HEK293T (cell line): ENCODE measurements around the gene GC.
"Not testable (repeated sequence)": the region's sequence is repeated elsewhere in the genome, so short reads cannot be mapped to it uniquely, and the experiment has no call there.

ENCODE experiments used
- CTCF ChIA-PET: fragments of 350-600 bp; formaldehyde crosslinking; extraction: SDS; loops from one replicate; lab custom pipeline; 2021; ENCODE audit warnings: antibody characterized with exemption, inconsistent platforms; lab: Yijun Ruan, JAX
- POLR2A ChIA-PET: fragments of 350-600 bp; formaldehyde crosslinking; extraction: SDS; loops from one replicate; lab custom pipeline; 2020; ENCODE audit warnings: antibody characterized with exemption, inconsistent platforms; lab: Yijun Ruan, JAX
- DNase-seq: peaks from one replicate; pipeline ENCODE4 v3.0.0; 2012; ENCODE audit warnings: mixed read lengths; ENCODE audit errors: extremely low spot score
- ARNT ChIP-seq: fragments of 450-650 bp; IDR thresholded peaks from 2 replicates; pipeline ENCODE4 v1.6.1; 2017; ENCODE audit warnings: mild to moderate bottlenecking
- BHLHE40 ChIP-seq: fragments of 450-650 bp; IDR thresholded peaks from 2 replicates; pipeline ENCODE4 v1.6.1; 2016; ENCODE audit warnings: mild to moderate bottlenecking, moderate library complexity, borderline replicate concordance
- CTBP1 ChIP-seq: fragments of 450-650 bp; IDR thresholded peaks from 2 replicates; pipeline ENCODE4 v1.6.1; 2016; ENCODE audit warnings: borderline replicate concordance
- ELF4 ChIP-seq: fragments of 450-650 bp; IDR thresholded peaks from 2 replicates; pipeline ENCODE4 v1.6.1; 2017; ENCODE audit warnings: antibody characterized with exemption
- FOXA1 ChIP-seq: fragments of 450-650 bp; IDR thresholded peaks from 2 replicates; pipeline ENCODE4 v1.6.1; 2016; ENCODE audit warnings: mild to moderate bottlenecking
- FOXK2 ChIP-seq: fragments of 450-650 bp; IDR thresholded peaks from 2 replicates; pipeline ENCODE4 v1.6.1; 2016; ENCODE audit warnings: mild to moderate bottlenecking
- FOXM1 ChIP-seq: fragments of 450-650 bp; IDR thresholded peaks from 2 replicates; pipeline ENCODE4 v1.6.1; 2017; ENCODE audit warnings: mild to moderate bottlenecking, borderline replicate concordance
- HDGF ChIP-seq: fragments of 450-650 bp; IDR thresholded peaks from 2 replicates; pipeline ENCODE4 v1.6.1; 2017; ENCODE audit warnings: antibody characterized with exemption, borderline replicate concordance
- L3MBTL2 ChIP-seq: fragments of 450-650 bp; conservative IDR thresholded peaks from 2 replicates; pipeline ENCODE4 v1.6.1; 2016; ENCODE audit warnings: mild to moderate bottlenecking
- LEF1 ChIP-seq: fragments of 450-650 bp; IDR thresholded peaks from 2 replicates; pipeline ENCODE4 v1.6.1; 2017; ENCODE audit warnings: mild to moderate bottlenecking, borderline replicate concordance
- NFRKB ChIP-seq: fragments of 450-650 bp; IDR thresholded peaks from 2 replicates; pipeline ENCODE4 v1.6.1; 2016; ENCODE audit warnings: mild to moderate bottlenecking, moderate library complexity
- SP1 ChIP-seq: fragments of 450-650 bp; IDR thresholded peaks from 2 replicates; pipeline ENCODE4 v1.6.1; 2017
- SUZ12 ChIP-seq: fragments of 450-650 bp; IDR thresholded peaks from 2 replicates; pipeline ENCODE4 v1.6.1; 2016; ENCODE audit warnings: mild to moderate bottlenecking
- TARDBP ChIP-seq: fragments of 450-650 bp; IDR thresholded peaks from 2 replicates; pipeline ENCODE4 v1.6.1; 2016
- ZNF384 ChIP-seq: fragments of 450-650 bp; IDR thresholded peaks from 2 replicates; pipeline ENCODE4 v1.6.1; 2016
- TF ChIP-seq, protein P1 (sequence below): fragments of 450-650 bp; IDR thresholded peaks from 2 replicates; pipeline ENCODE4 v1.6.1; 2016

The GC gene

DNA sequence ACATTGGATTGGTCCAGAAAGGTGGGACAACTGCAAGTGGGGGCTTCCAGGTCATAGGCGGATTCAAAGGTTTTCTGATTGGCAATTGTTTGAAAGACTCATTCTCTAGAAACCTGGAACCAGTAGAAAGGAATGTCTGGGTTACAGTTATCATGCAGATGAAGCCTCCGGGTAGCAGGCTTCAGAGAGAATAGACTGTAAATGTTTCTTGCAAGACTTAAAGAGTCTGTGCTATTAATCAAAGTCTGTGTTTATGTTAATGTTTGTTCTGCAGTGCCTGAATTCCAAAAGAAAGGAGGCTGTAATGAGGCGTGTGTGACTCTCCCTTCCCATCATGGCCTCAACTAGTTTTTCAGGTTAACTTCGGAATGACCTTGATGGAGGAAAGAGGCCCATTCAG is 43.9 kb upstream of the GC start:
- ChIA-PET POLR2A (no interaction called here), CTCF (no interaction called here)
- DNase-seq = no peak
- TF ChIP-seq FOXA1 (no peak), FOXM1 (no peak), BHLHE40 (no peak), L3MBTL2 (no peak), LEF1 (no peak), SUZ12 (no peak)

DNA sequence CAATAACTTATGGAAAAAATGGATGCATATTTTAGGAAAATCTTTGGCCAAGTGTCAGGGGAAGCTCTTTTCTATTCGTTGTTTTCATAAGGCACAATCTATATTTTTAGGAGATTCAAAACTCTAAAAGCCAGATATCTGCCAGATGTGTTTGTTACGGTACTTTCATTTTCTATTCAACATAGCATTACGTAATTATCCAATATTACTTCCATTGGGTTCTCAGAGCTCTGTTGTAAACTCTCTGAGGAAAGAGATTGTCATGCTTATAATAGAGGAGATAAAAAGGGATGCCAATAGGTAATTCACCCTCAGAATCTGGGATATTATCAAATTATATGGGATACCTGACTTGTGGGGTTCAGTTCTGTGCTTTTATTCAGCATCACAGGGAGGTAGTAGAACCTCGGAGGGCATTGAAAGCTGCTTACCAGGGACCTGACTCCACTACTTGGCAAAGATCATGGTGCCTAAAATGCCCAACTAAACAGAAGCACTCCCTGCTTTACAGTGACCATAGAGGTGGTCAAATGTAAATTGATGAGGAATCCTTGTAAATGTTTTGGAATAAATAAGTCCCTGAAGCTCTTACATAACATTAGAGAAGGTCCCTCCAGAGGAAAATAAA is 32.9 kb upstream of the GC start:
- TF ChIP-seq CTBP1 = no peak
- TF ChIP-seq ELF4 = no peak
- TF ChIP-seq FOXK2 = no peak
- TF ChIP-seq TARDBP = no peak
- no peak for TF ChIP-seq ZNF384
- no peak for TF ChIP-seq SP1
- no peak for TF ChIP-seq L3MBTL2
- no peak for TF ChIP-seq SUZ12
- no peak for DNase-seq
- POLR2A ChIA-PET = no interaction called here
- CTCF ChIA-PET = no interaction called here

DNA sequence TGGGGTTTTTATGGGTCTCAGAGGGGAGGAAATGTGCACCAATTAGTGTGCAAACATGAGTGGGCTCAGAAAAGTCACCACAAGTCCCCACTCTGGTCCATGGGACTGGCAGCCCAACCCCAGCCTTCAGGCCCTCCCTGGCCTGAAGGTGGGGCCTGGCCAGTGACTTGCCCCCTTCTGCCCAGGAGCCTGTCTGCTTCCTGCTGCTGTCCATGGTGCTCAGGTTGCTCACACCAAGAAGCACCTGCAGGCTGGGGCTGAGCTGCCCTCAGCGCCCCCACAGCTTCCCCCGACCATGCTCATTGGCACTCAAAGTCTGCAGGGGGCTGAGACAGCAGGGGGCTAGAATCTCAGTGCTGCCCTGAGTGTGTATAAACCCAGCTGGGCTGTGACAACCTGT is 30.6 kb upstream of the GC start:
- ChIA-PET POLR2A (no interaction called here), CTCF (no interaction called here)
- TF ChIP-seq SP1 (no peak), L3MBTL2 (no peak), ZNF384 (no peak), BHLHE40 (no peak), SUZ12 (no peak), FOXA1 (no peak), FOXM1 (no peak), LEF1 (no peak)
- TF ChIP-seq, protein P1, sequence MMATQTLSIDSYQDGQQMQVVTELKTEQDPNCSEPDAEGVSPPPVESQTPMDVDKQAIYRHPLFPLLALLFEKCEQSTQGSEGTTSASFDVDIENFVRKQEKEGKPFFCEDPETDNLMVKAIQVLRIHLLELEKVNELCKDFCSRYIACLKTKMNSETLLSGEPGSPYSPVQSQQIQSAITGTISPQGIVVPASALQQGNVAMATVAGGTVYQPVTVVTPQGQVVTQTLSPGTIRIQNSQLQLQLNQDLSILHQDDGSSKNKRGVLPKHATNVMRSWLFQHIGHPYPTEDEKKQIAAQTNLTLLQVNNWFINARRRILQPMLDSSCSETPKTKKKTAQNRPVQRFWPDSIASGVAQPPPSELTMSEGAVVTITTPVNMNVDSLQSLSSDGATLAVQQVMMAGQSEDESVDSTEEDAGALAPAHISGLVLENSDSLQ = no peak
- no peak for DNase-seq

DNA sequence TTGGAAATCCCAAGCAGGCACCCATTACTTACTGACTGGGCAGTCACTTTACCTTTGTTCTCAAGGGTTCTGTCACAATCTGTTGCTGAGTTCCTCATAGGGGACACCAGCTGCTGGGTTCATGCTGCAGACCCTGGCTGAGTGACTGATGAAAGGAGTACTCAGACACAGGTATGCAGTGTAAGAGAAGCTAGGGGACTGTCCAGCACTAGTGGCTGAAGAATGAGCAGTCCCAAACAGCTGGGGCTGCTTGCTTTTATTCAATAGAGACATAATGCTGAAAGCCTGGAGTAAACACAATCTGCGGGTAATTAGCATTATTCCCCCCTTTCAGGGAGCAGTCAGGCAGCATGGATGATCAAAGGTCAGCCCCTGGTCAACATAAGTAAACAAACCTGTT is 25.9 kb upstream of the GC start:
- POLR2A ChIA-PET, CTCF ChIA-PET: not testable (repeated sequence)

DNA sequence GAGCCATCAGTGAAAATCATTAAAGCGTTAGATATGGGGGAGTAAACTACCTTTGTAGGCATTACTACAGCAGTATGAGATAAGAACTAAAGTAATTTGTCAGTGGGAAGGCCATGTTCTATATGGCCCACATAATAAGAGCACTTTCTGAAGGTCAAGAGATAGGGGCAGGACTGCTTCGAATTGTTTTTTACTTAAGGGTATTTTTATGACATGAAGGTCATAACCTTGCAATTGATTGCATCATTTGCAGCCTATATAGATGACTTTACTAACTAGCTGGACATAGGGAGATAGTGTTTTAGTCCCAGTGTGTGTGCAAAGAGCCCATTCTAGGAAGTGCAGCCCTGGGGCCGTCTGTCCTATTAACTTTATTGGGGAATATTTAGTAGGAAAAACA is 23.6 kb upstream of the GC start:
- POLR2A ChIA-PET = no interaction called here
- CTCF ChIA-PET = no interaction called here
- no peak for DNase-seq
- TF ChIP-seq ARNT (no peak), HDGF (no peak), NFRKB (no peak), FOXM1 (no peak), LEF1 (no peak), BHLHE40 (no peak), FOXA1 (no peak), FOXK2 (no peak), CTBP1 (no peak), ZNF384 (no peak), L3MBTL2 (no peak), ELF4 (no peak), SP1 (no peak), SUZ12 (no peak), TARDBP (no peak)
- TF ChIP-seq, protein P1 = no peak

More for the DNA sequence above, 25.9 kb upstream of the GC start:
- DNase-seq = not testable (repeated sequence)

DNA sequence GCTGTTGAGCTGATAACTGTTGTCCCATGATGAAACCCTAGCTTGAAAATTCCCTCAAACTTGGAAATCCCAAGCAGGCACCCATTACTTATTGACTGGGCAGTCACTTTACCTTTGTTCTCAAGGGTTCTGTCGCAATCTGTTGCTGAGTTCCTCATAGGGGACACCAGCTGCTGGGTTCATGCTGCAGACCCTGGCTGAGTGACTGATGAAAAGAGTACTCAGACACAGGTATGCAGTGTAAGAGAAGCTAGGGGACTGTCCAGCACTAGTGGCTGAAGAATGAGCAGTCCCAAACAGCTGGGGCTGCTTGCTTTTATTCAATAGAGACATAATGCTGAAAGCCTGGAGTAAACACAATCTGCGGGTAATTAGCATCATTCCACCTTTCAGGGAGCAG is 21.4 kb upstream of the GC start:
- CTCF ChIA-PET, POLR2A ChIA-PET, DNase-seq: not testable (repeated sequence)

DNA sequence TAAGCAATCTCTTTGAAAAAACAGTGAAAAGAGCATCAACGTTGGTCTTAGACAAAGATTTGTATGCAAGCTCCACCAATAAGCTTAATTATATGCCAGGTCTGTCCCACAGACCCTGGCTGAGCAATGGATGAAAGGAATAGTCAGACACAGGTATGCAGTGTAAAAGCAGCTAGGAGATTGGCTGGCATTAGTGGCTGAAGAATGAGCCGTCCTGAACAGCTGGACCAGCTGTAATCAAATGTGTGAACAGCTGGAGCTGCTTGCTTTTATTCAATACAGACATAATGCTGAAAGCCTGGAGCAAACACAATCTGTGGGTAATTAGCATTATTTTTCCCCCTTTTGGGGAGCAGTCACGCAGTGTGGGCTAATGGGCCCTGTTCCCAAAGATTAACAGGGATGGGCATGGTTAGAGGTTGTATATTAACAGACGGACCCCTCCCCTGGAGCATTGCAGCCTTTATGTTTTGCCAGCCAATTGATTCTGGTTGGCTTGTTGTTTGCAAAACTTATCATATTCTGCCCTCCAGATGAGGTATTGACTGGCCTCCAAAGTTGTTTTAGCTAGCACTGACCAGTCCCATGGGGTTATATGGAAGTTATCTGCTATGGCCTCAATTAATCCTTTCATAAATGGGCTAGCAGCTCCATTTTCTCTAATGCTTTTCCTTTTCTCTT is 20.3 kb upstream of the GC start:
- CTCF ChIA-PET = interaction anchor here (0.5 kb wide), 1 partner anchor 189 kb away, joined by 3 read pairs; no protein-coding TSS in a partner anchor
- POLR2A ChIA-PET = not testable (repeated sequence)

DNA sequence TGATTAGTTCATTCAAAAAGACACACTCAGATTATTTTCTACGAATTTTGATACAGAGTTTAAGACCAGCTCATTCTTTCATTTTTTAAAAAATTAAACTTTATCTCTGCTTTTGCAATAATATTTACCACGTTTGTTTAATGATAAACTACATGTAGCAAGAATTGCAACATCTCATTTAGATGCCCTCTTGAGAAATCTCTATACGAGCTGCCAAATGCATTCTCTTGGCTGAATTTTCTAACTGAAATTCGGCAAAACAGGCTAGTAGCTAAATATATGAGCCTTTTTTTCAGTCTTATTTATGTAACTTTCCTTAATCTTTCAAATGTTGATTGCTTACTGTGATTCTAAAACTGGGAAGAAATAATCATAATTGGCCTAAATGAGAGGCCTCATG is 2.1 kb upstream of the GC start:
- TF ChIP-seq ARNT (no peak), ZNF384 (no peak), L3MBTL2 (no peak), FOXM1 (no peak), HDGF (no peak), BHLHE40 (no peak), TARDBP (no peak), SP1 (no peak), NFRKB (no peak), FOXA1 (no peak), ELF4 (no peak), FOXK2 (no peak), SUZ12 (no peak), LEF1 (no peak), CTBP1 (no peak)
- TF ChIP-seq, protein P1 = no peak
- ChIA-PET CTCF (no interaction called here), POLR2A (no interaction called here)
- DNase-seq = no peak

More for the DNA sequence above, 20.3 kb upstream of the GC start:
- not testable (repeated sequence) for DNase-seq
